Panc1 (cell line): Measurements from ENCODE around the gene KLHL35.

Source experiments
- TCF7L2 ChIP-seq: IDR thresholded peaks from 2 replicates; pipeline ENCODE4 v1.6.1; 2011; ENCODE audit warnings: mild to moderate bottlenecking, low read depth, low read length, inconsistent platforms
- TF ChIP-seq, protein P1 (sequence below): fragments of 450-650 bp; IDR thresholded peaks from 2 replicates; pipeline ENCODE4 v1.5.1; 2017; ENCODE audit warnings: mild to moderate bottlenecking
- TF ChIP-seq, protein P2 (sequence below), 2 experiments: IDR thresholded peaks; 2 replicates each; pipeline ENCODE4 v1.6.1; 2011 to 2012; ENCODE audit warnings: low read depth in 2 of 2, control low read depth in 1 of 2, low read length in 1 of 2, mild to moderate bottlenecking in 1 of 2, moderate library complexity in 1 of 2; ENCODE audit not compliant: insufficient read depth in 1 of 2

DNA sequence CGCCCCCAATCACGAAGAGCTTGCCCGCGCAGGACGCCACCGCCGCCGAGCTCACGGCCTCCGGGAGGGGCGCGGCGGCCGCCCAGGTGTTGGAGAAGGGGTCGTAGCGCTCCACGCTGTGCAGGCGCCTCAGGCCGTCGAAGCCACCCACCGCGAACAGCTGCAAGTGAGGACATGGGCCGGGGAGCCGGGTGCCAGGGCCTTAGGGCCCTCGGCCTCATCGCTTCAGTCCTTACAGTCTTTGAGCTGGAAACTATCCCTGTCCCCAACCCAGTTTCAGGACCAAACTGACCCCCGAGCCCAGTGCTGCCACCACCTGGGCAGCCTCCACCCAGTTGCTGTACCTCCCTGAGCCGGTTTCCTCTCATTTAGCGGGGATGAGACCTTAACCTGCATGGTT, 7.6 kb downstream of the KLHL35 start:
- TF ChIP-seq, protein P1, sequence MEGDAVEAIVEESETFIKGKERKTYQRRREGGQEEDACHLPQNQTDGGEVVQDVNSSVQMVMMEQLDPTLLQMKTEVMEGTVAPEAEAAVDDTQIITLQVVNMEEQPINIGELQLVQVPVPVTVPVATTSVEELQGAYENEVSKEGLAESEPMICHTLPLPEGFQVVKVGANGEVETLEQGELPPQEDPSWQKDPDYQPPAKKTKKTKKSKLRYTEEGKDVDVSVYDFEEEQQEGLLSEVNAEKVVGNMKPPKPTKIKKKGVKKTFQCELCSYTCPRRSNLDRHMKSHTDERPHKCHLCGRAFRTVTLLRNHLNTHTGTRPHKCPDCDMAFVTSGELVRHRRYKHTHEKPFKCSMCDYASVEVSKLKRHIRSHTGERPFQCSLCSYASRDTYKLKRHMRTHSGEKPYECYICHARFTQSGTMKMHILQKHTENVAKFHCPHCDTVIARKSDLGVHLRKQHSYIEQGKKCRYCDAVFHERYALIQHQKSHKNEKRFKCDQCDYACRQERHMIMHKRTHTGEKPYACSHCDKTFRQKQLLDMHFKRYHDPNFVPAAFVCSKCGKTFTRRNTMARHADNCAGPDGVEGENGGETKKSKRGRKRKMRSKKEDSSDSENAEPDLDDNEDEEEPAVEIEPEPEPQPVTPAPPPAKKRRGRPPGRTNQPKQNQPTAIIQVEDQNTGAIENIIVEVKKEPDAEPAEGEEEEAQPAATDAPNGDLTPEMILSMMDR: peak; percentile 78; the same call in 1 of the 2 replicates
- TF ChIP-seq TCF7L2: no peak
- TF ChIP-seq, protein P2, sequence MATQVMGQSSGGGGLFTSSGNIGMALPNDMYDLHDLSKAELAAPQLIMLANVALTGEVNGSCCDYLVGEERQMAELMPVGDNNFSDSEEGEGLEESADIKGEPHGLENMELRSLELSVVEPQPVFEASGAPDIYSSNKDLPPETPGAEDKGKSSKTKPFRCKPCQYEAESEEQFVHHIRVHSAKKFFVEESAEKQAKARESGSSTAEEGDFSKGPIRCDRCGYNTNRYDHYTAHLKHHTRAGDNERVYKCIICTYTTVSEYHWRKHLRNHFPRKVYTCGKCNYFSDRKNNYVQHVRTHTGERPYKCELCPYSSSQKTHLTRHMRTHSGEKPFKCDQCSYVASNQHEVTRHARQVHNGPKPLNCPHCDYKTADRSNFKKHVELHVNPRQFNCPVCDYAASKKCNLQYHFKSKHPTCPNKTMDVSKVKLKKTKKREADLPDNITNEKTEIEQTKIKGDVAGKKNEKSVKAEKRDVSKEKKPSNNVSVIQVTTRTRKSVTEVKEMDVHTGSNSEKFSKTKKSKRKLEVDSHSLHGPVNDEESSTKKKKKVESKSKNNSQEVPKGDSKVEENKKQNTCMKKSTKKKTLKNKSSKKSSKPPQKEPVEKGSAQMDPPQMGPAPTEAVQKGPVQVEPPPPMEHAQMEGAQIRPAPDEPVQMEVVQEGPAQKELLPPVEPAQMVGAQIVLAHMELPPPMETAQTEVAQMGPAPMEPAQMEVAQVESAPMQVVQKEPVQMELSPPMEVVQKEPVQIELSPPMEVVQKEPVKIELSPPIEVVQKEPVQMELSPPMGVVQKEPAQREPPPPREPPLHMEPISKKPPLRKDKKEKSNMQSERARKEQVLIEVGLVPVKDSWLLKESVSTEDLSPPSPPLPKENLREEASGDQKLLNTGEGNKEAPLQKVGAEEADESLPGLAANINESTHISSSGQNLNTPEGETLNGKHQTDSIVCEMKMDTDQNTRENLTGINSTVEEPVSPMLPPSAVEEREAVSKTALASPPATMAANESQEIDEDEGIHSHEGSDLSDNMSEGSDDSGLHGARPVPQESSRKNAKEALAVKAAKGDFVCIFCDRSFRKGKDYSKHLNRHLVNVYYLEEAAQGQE (IDR thresholded peaks at IDR 0.05; ENCODE audit: insufficient read depth in 1 of 2, low read depth in 2 of 2, low read length in 1 of 2): no peak
